Measurements from ENCODE around the gene PLCB1. TPM values are rescaled to one million over a fixed set of nuclear protein-coding genes. Genes with fewer than 3 reads are reported as not detected.

The PLCB1 gene
- total RNA-seq, 1 donor from 2014 or later = 16.2 TPM

DNA sequence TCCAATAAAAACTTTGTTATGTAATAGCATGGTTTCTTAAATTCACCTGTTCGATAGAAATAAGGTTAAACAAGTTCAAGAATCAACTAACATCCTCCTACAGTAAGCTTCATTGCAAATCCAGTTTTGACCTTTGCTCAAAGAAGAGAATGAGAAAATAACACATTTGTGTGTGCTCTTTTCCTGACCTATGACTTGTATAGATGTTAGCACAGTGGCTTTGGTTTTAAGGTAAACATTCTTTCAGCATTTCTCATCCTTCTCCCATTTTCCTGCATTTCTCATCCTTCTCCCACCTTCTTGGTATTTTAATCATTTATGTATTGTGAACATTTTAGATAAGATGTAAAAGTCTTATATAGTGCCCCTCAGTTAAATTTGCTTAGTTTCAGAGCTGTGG is 73.9 kb downstream of the PLCB1 start:
- Mint-ChIP-seq H3K27me3 (no peaks in the 10 kb centered on the region), H3K4me1 (ENCODE audit: low read depth) (peaks cover 27% of the 10 kb centered on the region), H3K36me3 (ENCODE audit: insufficient read depth) (peaks cover 2% of the 10 kb centered on the region), H3K4me3 (ENCODE audit: low read depth) (no peak overlapping the region), H3K27ac (no peak overlapping the region), H3K9me3 (ENCODE audit: low read depth) (peaks cover 3% of the 10 kb centered on the region)
- DNase-seq (ENCODE audit: low spot score, unreplicated experiment) = no peak
- TF ChIP-seq CTCF (IDR thresholded peaks at IDR 0.05; ENCODE audit: unreplicated experiment) = no peak

GRCh38 chr20:8208226-8208625 is 76.2 kb downstream of the PLCB1 start:
- Mint-ChIP-seq H3K4me3 (ENCODE audit: low read depth) (no peak overlapping the region), H3K27ac (no peak overlapping the region), H3K36me3 (ENCODE audit: insufficient read depth) (no peaks in the 10 kb centered on the region), H3K27me3 (no peaks in the 10 kb centered on the region), H3K4me1 (ENCODE audit: low read depth) (peaks cover 27% of the 10 kb centered on the region), H3K9me3 (ENCODE audit: low read depth) (no peaks in the 10 kb centered on the region)
- DNase-seq (ENCODE audit: low spot score, unreplicated experiment) = no peak
- no peak for TF ChIP-seq CTCF (IDR thresholded peaks at IDR 0.05; ENCODE audit: unreplicated experiment)

DNA sequence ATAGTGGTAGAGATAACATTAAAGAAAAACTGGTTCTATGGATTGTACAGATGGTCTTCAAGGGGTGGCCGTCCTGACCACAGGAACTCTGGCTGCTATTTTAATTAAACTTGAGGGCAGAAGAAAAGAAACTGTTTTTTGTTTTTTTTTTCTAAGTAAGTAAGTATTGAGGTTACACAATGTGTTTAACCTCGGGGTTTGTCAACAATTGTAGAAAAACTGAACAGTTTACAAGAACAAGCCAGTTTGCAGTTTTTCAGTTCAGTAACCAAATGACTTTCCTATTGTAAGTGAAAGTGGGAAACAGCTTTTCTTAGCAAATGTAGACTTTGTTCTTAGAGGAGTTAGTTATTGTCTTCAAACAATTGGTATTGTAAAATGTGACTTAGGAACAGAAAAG is 77.0 kb downstream of the PLCB1 start:
- Mint-ChIP-seq H3K27me3 (no peaks in the 10 kb centered on the region), H3K9me3 (ENCODE audit: low read depth) (no peaks in the 10 kb centered on the region), H3K4me1 (ENCODE audit: low read depth) (peaks cover 33% of the 10 kb centered on the region), H3K36me3 (ENCODE audit: insufficient read depth) (no peaks in the 10 kb centered on the region), H3K4me3 (ENCODE audit: low read depth) (no peak overlapping the region), H3K27ac (peak overlapping the region; percentile 73)
- DNase-seq (ENCODE audit: low spot score, unreplicated experiment) = no peak
- TF ChIP-seq CTCF (IDR thresholded peaks at IDR 0.05; ENCODE audit: unreplicated experiment) = no peak

- H3K27ac Mint-ChIP-seq = no peak overlapping the region
- no peaks in the 10 kb centered on the region for H3K36me3 Mint-ChIP-seq (ENCODE audit: insufficient read depth)
- peaks cover 38% of the 10 kb centered on the region for H3K4me1 Mint-ChIP-seq (ENCODE audit: low read depth)
- no peak overlapping the region for H3K4me3 Mint-ChIP-seq (ENCODE audit: low read depth)
- H3K27me3 Mint-ChIP-seq = no peaks in the 10 kb centered on the region
- DNase-seq (ENCODE audit: low spot score, unreplicated experiment) = no peak
- no peak for TF ChIP-seq CTCF (IDR thresholded peaks at IDR 0.05; ENCODE audit: unreplicated experiment)
- no peaks in the 10 kb centered on the region for H3K9me3 Mint-ChIP-seq (ENCODE audit: low read depth)
These were observed 78.7 kb downstream of the PLCB1 start for GRCh38 chr20:8210749-8211148.

- H3K4me3 Mint-ChIP-seq (ENCODE audit: low read depth) = no peak overlapping the region
- peaks cover 35% of the 10 kb centered on the region for H3K4me1 Mint-ChIP-seq (ENCODE audit: low read depth)
- peaks cover 3% of the 10 kb centered on the region for H3K9me3 Mint-ChIP-seq (ENCODE audit: low read depth)
- H3K27me3 Mint-ChIP-seq = no peaks in the 10 kb centered on the region
- peaks cover 2% of the 10 kb centered on the region for H3K36me3 Mint-ChIP-seq (ENCODE audit: insufficient read depth)
- no peak for TF ChIP-seq CTCF (IDR thresholded peaks at IDR 0.05; ENCODE audit: unreplicated experiment)
- DNase-seq (ENCODE audit: low spot score, unreplicated experiment) = no peak
- H3K27ac Mint-ChIP-seq = no peak overlapping the region
These were observed 80.2 kb downstream of the PLCB1 start for GRCh38 chr20:8212286-8212685.

Measured in progenitor cell of endocrine pancreas (in vitro differentiated cells).